HuH-7.5 (cell line): ENCODE data around the gene PCDHGA11.
"Not testable (repeated sequence)": the region's sequence is repeated elsewhere in the genome, so short reads cannot be mapped to it uniquely, and the experiment has no call there.

Experiments used
- DNase-seq: peaks from one replicate; pipeline ENCODE4 v3.0.0; 2011; ENCODE audit warnings: low spot score

The PCDHGA11 gene

GRCh38 chr5:141420855-141421488 lies at the start of gene PCDHGA11:
TSS of gene PCDHGA11 (plus strand) at chr5:141421051. CDS start at chr5:141421228, 177 bp downstream.
- DNase-seq: no peak

GRCh38 chr5:141371572-141372475 lies 49.0 kb upstream of the PCDHGA11 start:
- DNase-seq: no peak

- no peak for DNase-seq
Observed at GRCh38 chr5:141373673-141374317, 47.1 kb upstream of the PCDHGA11 start, which contains the start of gene PCDHGA6. TSS of gene PCDHGA6 (plus strand) at chr5:141373891. CDS start at chr5:141374084, 193 bp downstream.

GRCh38 chr5:141374627-141375026 lies 46.2 kb upstream of the PCDHGA11 start:
- DNase-seq: no peak

- not testable (repeated sequence) for DNase-seq
Observed at GRCh38 chr5:141375444-141376155, 45.3 kb upstream of the PCDHGA11 start.

GRCh38 chr5:141382469-141383294 lies 38.2 kb upstream of the PCDHGA11 start, which contains the start of gene PCDHGA7:
TSS of gene PCDHGA7 (plus strand) at chr5:141382742. CDS start at chr5:141382900, 158 bp downstream.
- DNase-seq: peak; percentile 70

GRCh38 chr5:141383345-141383744 lies 37.5 kb upstream of the PCDHGA11 start:
- peak; percentile 23 for DNase-seq

GRCh38 chr5:141384471-141385267 lies 36.2 kb upstream of the PCDHGA11 start:
- no peak for DNase-seq

- DNase-seq: not testable (repeated sequence)
Observed at GRCh38 chr5:141387557-141388311, 33.1 kb upstream of the PCDHGA11 start, which contains the start of gene PCDHGB4. TSS of gene PCDHGB4 (plus strand) at chr5:141387698. CDS start at chr5:141387885, 187 bp downstream.

GRCh38 chr5:141388661-141389060 lies 32.2 kb upstream of the PCDHGA11 start:
- DNase-seq: no peak

GRCh38 chr5:141389153-141390042 lies 31.5 kb upstream of the PCDHGA11 start:
- no peak for DNase-seq

GRCh38 chr5:141392429-141393198 lies 28.2 kb upstream of the PCDHGA11 start, which contains the start of gene PCDHGA8:
TSS of gene PCDHGA8 (plus strand) at chr5:141392633. CDS start at chr5:141392814, 181 bp downstream.
- DNase-seq: no peak

GRCh38 chr5:141393267-141393666 lies 27.6 kb upstream of the PCDHGA11 start:
- no peak for DNase-seq

- DNase-seq: not testable (repeated sequence)
Observed at GRCh38 chr5:141394401-141395187, 26.3 kb upstream of the PCDHGA11 start.

GRCh38 chr5:141397756-141398551 lies 22.9 kb upstream of the PCDHGA11 start, which contains the start of gene PCDHGB5:
TSS of gene PCDHGB5 (plus strand) at chr5:141397947. CDS start at chr5:141398128, 181 bp downstream.
- peak; percentile 80 for DNase-seq
